Activated naive CD4-positive, alpha-beta T cell treated with anti-CD3 and anti-CD28 coated beads, Interleukin-2, amount 50 U/mL, for 72 hours (primary cell): ENCODE measurements around the gene DOK6. TPM values are rescaled to one million over a fixed set of nuclear protein-coding genes. Genes with fewer than 3 reads are reported as not detected.

Source experiments
- ATAC-seq, 2 donors: fragments of 150-1000 bp; cut with Tn5 transposase; 2 replicates each; pipeline ENCODE4 v1.10.0; 2021; ENCODE audit warnings: mild to moderate bottlenecking in 2 of 2, moderate library complexity in 2 of 2
- DNase-seq, 2 donors: peaks; one replicate each; pipeline ENCODE4 v3.0.0; 2021 to 2022; ENCODE audit warnings: low spot score in 2 of 2
- H3K27ac Mint-ChIP-seq, 2 donors: one replicate each; pipeline ENCODE4 v1.8.0; 2022; ENCODE audit warnings: mild to moderate bottlenecking in 2 of 2, mixed read lengths in 2 of 2
- H3K36me3 Mint-ChIP-seq, 2 donors: one replicate each; pipeline ENCODE4 v1.8.0; 2022; ENCODE audit warnings: mixed read lengths in 2 of 2
- H3K9me3 Mint-ChIP-seq, 2 donors: one replicate each; pipeline ENCODE4 v1.8.0; 2022; ENCODE audit warnings: mixed read lengths in 2 of 2
- total RNA-seq, 2 donors: library from RNA; stranded (reverse); gene quantifications; one replicate each; pipeline ENCODE4 v1.2.3, GENCODE V29; 2022

Gene DOK6
- total RNA-seq, 2 donors from 2014 or later: not detected

DNA sequence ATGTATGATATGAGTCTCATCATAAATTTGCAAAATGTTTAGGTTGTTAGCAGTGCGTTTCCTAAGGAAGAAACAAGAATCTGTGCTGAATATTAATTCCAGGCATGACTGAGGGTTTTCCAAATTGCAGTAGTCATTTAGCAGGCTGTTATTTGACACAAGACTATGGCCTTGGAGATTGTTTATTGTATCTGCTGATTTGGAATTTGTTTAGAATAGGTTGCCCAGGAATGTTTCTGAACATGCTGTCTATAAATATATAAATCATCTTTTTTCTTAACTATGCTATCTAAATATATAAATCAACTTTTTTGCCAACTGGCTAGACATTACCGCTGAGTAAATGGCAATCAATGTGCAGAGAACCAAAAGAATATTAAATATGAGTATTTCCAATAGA lies 90.9 kb downstream of the DOK6 start:
- Mint-ChIP-seq H3K36me3 (no peaks in the 10 kb centered on the region), H3K27ac (no peak overlapping the region), H3K9me3 (peaks cover 0 to 5% of the 10 kb centered on the region in 2 donors)
- DNase-seq (no peak), ATAC-seq (no peak)

DNA sequence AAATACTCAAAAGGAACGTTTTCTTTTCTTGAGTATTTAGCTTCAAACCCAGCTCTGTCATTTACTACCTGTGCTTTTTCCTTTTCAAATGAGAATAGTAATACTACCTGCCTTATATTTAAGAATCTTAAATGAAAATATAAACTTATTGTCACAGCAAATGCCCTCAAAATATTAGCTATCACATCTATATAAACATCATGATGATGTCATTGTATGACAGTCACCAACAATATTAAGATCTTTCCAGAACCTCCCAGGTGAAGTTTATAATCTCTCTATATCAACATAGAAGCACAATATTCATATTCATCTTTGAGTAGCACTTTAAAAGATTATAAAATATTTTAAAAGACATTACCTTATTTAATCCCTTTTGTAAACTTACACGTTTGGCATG lies 92.2 kb downstream of the DOK6 start:
- ATAC-seq: no peak
- no peaks in the 10 kb centered on the region for H3K36me3 Mint-ChIP-seq
- no peak for DNase-seq
- H3K27ac Mint-ChIP-seq: no peak overlapping the region
- H3K9me3 Mint-ChIP-seq: peaks cover 0 to 5% of the 10 kb centered on the region in 2 donors

DNA sequence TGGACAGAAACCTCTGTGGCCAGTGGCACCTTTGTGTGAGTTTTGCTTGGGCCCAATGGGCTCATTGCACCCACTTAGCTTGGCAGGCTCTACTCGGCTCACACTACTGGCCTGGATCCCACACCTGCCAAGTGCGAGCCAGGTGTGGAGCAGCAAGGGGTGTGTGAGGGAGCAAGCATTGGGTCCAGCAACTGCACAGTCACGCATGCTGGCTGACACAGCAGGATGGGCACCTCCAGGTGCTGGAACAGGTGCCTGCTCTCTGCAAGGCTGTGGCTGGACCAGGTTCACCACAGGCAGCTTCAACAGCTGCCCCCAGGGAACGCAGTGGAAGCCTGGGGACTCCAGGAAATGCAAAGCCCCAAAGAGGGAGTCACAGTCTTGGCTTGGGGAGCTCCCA lies 94.2 kb downstream of the DOK6 start:
- Mint-ChIP-seq H3K9me3 (no peaks in the 10 kb centered on the region), H3K27ac (no peak overlapping the region), H3K36me3 (no peaks in the 10 kb centered on the region)
- DNase-seq (no peak), ATAC-seq (no peak)

DNA sequence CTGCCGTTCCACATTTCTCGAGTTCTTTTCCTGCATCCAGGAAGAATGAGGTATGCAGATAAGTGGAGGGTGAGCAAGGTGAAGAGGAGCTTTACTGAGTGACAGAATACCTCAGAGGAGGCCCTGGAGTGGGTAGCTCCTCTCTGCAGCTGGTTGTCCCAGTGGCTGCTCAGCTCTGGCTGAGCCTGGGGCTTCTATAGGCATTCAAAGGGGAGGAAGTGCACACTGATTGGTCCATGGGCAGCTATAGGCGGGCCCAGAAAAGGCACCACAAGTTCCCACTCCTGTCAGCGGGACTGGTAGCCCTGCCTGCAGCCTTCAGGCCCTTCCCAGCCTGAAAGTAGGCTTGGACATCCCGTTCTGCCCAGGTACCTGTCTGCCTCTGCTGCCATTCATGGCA lies 94.7 kb downstream of the DOK6 start:
- H3K9me3 Mint-ChIP-seq: no peaks in the 10 kb centered on the region
- ATAC-seq (no peak), DNase-seq (no peak)
- no peak overlapping the region for H3K27ac Mint-ChIP-seq
- no peaks in the 10 kb centered on the region for H3K36me3 Mint-ChIP-seq

DNA sequence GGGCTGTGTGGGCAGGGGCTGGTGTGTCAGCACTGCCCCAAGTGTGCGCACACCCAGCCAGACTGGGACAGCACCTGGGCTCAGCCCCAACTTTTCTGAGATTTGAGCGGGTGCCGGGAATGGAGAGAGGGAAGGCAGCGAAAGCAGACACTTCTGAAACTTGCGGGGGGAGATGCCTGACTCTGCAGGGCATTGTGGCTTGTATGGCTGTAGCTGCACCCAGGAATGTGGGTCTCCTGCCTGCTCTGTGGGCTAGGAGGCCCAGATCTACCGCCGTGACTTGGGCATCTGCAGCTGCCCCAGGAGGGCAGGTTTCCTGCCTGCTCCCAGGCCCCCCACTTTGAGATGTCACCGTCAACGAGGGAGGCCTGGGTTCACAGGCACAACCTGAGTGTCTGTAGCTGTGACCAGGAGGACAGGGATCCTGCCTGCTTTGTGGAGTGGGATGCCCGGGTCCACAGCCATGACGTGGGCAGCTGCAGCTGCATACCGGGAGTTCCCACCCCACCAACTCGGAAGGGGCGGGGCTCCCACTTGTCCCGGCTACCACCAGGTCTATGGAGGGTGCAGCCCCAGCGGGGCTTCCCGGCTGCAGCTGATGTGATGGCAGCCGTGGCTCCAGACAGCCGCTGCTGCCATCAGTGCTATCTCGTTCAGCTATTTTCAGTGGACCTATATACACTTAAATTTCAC lies 95.3 kb downstream of the DOK6 start:
- Mint-ChIP-seq H3K9me3 (no peaks in the 10 kb centered on the region), H3K27ac (no peak overlapping the region), H3K36me3 (no peaks in the 10 kb centered on the region)
- DNase-seq (no peak), ATAC-seq (no peak)

DNA sequence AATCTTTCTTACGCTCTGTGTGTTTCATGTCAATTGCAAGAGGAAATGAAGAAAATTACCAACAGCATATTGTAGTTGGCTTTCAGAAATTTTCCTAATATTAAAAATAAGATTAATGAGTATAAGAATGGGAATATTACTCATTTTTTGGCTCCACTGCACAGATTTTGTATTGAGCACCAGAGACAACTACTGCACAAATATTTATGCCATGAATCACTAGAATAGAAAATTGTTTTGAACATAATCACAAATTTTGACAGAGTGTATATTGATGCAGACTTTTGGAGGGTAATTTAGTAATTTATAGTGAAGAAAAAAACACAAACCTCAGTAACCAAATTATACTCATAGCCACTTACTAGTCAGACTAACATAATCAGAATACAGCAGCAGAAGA lies 118.3 kb downstream of the DOK6 start:
- H3K36me3 Mint-ChIP-seq: no peaks in the 10 kb centered on the region
- no peak for DNase-seq
- no peak overlapping the region for H3K27ac Mint-ChIP-seq
- no peaks in the 10 kb centered on the region for H3K9me3 Mint-ChIP-seq
- no peak for ATAC-seq

DNA sequence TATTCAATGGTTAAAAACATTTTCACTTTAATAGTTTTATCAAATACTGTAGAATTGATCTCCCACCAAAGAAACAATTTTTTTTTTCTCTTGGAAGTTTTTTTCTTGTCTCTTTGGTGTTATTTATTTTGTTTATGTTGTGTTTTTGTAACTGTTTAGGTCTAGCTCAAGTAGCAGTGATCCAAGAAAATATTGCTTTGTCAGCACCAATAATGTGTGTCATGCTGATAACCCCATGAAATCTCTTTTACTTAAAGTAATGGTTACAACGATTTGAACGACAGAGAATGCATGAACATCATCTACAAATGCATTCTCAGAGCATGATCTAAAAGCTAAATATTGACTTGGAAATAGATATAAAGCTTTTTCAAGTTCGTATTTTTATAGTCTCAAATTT lies 122.9 kb downstream of the DOK6 start:
- Mint-ChIP-seq H3K27ac (no peak overlapping the region), H3K9me3 (no peaks in the 10 kb centered on the region), H3K36me3 (no peaks in the 10 kb centered on the region)
- no peak for DNase-seq
- no peak for ATAC-seq

DNA sequence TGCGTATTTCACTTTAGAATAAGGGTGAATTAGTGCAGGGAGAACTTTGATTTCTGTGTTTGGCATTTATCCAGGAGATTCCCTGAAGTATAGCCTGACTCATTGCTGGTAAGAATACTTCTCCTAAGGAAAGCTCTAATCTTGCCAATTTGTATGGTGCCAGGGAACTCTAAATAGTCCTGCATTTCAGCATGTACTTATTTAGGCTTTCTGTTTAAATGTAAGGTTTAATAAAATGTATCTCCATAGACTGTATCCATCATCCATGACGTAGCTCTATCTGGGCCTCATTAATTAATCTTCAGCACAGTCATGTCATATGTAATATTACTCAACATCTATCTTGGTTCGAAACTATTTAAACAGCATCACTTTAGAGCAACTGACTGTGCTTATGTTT lies 127.7 kb downstream of the DOK6 start:
- Mint-ChIP-seq H3K27ac (no peak overlapping the region), H3K9me3 (no peaks in the 10 kb centered on the region), H3K36me3 (no peaks in the 10 kb centered on the region)
- ATAC-seq (no peak), DNase-seq (no peak)

DNA sequence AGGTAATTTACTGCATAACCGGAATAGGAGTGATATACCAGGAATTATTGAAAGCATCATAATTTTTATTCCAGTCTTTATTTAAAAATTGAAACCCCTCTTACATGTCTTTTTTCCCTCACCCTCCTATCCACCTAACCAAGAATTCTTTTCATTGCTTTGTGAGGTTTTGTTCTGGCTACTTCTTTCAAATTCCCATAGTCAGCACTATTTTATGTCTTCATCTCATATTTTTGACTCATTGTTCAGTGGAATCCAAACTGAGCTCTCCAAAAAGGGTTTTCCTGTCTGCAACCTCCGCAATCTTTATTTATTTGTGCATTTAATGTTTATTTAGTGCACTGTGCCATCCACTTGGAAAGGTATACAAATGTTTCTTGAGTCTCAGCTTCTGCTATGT lies 128.5 kb downstream of the DOK6 start:
- ATAC-seq (no peak), DNase-seq (no peak)
- H3K36me3 Mint-ChIP-seq: no peaks in the 10 kb centered on the region
- H3K27ac Mint-ChIP-seq: no peak overlapping the region
- H3K9me3 Mint-ChIP-seq: no peaks in the 10 kb centered on the region

DNA sequence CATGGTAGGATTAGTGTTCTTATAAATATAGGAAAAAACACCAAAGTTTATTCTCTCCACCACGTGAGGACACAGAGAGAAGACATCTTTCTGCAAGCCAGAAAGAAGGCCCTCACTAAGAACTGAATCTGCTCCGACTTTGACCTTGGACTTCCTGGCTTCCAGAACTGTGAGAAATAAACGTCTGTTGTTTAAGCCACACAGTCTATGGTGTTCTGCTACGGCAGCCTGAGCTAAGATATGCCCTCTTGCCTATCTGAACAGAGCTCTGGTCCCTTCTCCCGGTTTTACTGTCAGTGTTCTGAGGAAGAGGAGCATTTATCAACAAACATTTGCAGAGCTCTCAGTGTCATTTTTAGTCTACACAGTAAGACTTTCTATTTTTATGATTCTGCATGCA lies 131.3 kb downstream of the DOK6 start:
- Mint-ChIP-seq H3K27ac (no peak overlapping the region), H3K9me3 (no peaks in the 10 kb centered on the region)
- no peak for ATAC-seq

DNA sequence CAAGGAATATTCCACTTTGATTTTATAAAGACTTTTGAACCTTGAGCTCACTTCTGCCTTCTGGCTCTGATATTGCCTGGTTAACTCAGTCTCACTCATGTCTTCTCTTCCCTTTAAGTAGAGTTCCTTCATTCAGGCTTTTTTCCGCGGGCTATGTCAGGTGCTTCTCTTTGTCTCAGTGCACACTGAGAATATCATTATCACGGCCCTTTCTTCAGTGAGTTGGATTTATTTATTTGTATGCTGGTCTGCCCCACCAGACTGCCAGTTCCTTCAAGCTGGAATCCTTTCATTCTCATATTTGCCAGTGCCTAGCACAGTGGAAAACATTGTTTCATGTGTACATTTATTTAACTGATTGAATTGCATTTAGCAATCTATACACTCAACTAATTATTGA lies 136.5 kb downstream of the DOK6 start:
- Mint-ChIP-seq H3K27ac (no peak overlapping the region), H3K36me3 (no peaks in the 10 kb centered on the region), H3K9me3 (no peaks in the 10 kb centered on the region)
- no peak for DNase-seq
- no peak for ATAC-seq

More for the DNA sequence above, 131.3 kb downstream of the DOK6 start:
- DNase-seq: no peak
- no peaks in the 10 kb centered on the region for H3K36me3 Mint-ChIP-seq

DNA sequence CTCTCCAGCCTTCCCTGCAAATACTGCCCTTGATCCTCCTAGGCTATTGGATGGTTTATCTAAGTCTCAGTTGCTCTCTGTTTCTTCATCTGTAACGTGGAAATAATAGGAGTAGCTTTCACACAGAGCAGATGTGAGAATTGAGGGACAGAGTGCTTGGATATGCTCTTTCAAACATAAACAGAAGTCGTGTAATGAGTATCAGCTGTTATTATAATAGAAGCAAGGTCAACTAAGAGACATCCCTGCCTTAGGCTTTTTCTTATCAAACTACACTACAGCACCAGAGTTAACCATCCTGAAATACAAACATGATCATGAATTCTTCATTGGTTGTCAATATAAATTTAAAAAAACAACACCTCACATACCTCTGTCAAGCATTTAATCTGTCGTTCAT lies 138.2 kb downstream of the DOK6 start:
- Mint-ChIP-seq H3K9me3 (no peaks in the 10 kb centered on the region), H3K27ac (peak overlapping the region in 1 of 2 donors; percentile 18), H3K36me3 (no peaks in the 10 kb centered on the region)
- no peak for ATAC-seq
- no peak for DNase-seq

DNA sequence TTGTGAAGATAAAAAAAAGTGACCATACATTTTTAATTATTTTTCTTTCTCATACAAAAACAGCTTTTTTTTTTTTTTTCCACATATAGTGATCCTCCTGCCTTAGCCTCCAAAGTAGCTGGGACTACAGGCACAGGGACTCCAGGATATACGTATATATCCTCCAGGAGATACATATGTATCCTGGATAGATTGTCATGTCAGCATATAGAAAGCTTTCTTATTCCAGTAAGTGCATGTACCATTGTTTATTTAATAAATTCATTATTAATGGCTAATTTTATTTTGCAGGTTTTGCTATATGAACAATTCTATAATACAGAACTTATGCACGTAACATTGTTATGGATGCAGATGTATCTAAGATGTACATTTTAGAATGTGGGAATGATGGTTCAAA lies 138.7 kb downstream of the DOK6 start:
- no peak for DNase-seq
- ATAC-seq: no peak
- no peak overlapping the region for H3K27ac Mint-ChIP-seq
- H3K36me3 Mint-ChIP-seq: no peaks in the 10 kb centered on the region
- H3K9me3 Mint-ChIP-seq: no peaks in the 10 kb centered on the region

DNA sequence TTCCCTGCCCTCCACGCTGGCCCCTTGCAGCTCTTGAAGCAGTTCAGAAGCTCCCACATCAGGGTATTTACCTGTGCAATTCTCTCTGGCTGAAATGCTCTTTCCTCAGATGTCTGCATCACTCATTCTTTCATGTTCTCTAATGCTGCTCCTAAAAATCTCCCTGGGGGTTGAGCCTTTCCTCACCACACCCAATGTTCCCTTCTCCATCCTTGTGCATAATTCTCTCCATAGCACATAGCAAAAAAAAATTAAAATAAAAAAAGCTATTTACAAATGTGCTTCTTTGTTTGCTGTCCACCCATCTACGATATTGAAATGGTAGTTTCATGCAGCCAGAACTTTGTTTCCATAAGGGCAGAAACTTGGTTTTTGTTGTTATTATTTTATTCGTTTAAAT lies 155.5 kb downstream of the DOK6 start:
- H3K36me3 Mint-ChIP-seq: no peaks in the 10 kb centered on the region
- ATAC-seq (no peak), DNase-seq (no peak)
- H3K27ac Mint-ChIP-seq: no peak overlapping the region
- no peaks in the 10 kb centered on the region for H3K9me3 Mint-ChIP-seq

DNA sequence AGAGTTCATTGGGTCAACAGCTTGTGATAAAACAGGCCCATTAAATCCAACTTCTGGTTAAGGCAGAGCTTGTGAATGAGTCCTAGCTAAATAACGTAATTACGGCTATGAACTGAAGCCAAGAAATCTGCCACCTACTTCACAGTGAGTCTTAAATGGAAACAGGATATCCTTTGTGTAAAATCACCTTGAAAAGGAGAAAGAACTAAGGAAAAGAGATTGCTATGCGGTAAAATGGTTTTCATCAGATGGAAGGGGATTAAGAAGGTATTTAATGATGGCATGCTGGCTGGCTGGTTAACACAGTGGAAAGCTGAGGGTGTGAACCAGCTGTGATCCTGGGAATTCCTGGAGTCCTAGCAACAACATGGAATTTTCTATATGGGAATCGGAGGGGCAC lies 156.6 kb downstream of the DOK6 start:
- Mint-ChIP-seq H3K36me3 (no peaks in the 10 kb centered on the region), H3K27ac (no peak overlapping the region), H3K9me3 (peaks cover 0 to 4% of the 10 kb centered on the region in 2 donors)
- no peak for ATAC-seq
- no peak for DNase-seq

DNA sequence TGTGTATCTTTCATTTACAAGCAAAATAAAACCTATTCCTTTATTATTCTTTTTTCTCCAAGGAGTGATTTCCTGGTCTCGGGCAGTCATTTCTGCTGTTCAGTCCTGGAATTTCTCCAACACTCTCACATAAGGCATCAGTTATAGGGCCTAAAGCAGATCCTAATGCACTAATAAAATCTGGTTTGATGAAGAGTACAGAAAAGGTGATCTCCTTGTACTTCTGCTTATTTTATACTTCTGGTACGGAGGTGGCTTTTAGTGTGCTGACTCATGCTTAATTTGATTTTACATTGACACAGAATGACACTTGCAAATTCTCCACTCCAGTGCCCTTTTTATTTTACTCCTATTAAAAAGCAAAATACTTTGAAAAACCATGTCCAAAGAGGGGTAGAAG lies 157.4 kb downstream of the DOK6 start:
- Mint-ChIP-seq H3K27ac (no peak overlapping the region), H3K36me3 (no peaks in the 10 kb centered on the region), H3K9me3 (peaks cover 0 to 4% of the 10 kb centered on the region in 2 donors)
- ATAC-seq (no peak), DNase-seq (no peak)

DNA sequence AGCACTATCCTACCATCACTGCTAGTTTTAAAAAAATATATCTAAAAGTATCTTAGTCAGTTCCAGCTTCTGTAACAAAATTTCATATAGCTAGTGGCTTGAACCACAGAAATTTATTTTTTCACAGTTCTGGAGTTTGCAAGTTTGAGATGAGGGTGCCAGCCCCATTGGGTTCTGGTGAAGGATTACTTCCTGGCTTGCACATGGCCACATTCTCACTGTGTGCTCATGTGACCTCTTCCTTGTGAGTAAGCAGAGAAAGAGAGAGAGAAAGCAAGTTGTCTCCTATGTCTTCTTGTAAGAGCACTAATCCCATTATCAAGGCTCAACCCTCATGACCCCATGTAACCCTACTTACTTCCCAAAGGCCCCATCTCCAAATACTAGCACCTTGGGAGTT lies 158.9 kb downstream of the DOK6 start:
- DNase-seq: no peak
- no peak for ATAC-seq
- Mint-ChIP-seq H3K36me3 (no peaks in the 10 kb centered on the region), H3K27ac (no peak overlapping the region), H3K9me3 (peaks cover 0 to 4% of the 10 kb centered on the region in 2 donors)

DNA sequence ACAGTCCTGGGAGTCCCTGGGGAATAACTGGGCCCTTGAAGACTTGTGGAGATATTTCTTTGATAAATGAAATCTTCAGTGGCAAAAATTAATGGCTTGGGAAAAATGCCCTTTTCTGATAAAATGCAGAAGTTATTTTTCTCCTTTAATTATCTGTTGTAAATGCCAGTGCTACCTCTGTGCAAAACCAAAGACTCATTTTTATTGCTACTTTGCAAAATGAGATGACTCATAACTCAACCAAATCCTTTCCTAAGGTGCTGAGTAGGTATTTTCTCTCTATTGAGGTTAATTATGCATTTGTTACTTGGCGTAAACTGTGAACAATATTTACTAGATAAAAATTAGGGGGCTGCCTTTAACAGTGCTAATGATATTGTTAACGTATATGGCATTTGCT lies 163.9 kb downstream of the DOK6 start:
- Mint-ChIP-seq H3K27ac (no peak overlapping the region), H3K36me3 (peaks cover 7% of the 10 kb centered on the region in 2 donors), H3K9me3 (peaks cover 6 to 9% of the 10 kb centered on the region in 2 donors)
- ATAC-seq: no peak
- DNase-seq: no peak
